ENCODE data around the gene PSMG1.

The PSMG1 gene

DNA sequence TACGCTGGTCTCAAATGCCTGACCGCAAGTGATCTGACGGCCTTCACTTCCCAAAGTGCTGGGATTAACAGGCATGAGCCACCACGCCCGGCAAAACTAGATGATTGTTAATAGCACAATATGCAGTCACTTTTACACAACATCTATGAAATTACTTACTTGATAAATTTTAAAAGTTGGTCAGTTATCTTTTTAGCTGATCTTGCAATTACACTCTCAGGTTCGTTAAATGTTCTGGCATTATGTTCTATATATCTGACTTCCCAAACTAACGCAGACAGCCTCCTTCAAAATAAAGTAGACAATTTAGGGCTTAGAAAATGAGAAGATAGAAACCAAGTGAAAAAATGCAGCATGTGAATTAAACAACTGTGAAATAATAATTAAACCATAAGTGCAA, 31.8 kb upstream of the PSMG1 start:
- Histone ChIP-seq H4K20me1 (0 out of 2 replicates have a peak, but pooled peaks cover 16% of the 10 kb centered on the region), H3K4me1 (no peaks in the 10 kb centered on the region), H3K27me3 (no peaks in the 10 kb centered on the region), H3K4me2 (no peak overlapping the region), H3K4me3 (no peak overlapping the region), H3K9me3 (no peaks in the 10 kb centered on the region), H3K27ac (no peak overlapping the region), H3K9ac (no peak overlapping the region), H3K36me3 (peaks cover 79% of the 10 kb centered on the region)
- no peak for TF ChIP-seq Cebpa-rat (IDR thresholded peaks at IDR 0.05)

DNA sequence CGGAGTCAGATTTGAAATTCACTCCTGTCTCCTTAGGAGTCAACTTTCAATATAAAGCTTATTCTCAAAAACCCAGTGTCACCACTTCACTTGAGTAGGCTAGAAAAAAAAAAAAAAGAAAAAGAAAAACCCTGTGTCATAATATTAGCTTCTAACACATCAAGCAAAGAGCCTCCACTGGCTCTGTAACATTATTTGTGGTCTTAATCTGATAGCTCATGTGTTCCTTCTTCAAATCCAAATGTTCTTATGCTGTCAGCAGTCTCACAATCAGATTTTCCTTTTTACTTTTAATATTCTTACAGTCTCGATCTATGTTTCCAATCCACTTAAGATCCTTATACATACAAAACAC, 26.1 kb upstream of the PSMG1 start:
- Histone ChIP-seq H3K9ac (no peak overlapping the region), H3K27ac (no peak overlapping the region), H3K4me2 (no peak overlapping the region), H3K9me3 (no peaks in the 10 kb centered on the region), H3K36me3 (peaks cover 90% of the 10 kb centered on the region), H3K27me3 (no peaks in the 10 kb centered on the region), H3K4me3 (no peak overlapping the region), H4K20me1 (peaks cover 13% of the 10 kb centered on the region; the same call in 1 of the 2 replicates), H3K4me1 (no peaks in the 10 kb centered on the region)
- TF ChIP-seq Cebpa-rat (IDR thresholded peaks at IDR 0.05): no peak

DNA sequence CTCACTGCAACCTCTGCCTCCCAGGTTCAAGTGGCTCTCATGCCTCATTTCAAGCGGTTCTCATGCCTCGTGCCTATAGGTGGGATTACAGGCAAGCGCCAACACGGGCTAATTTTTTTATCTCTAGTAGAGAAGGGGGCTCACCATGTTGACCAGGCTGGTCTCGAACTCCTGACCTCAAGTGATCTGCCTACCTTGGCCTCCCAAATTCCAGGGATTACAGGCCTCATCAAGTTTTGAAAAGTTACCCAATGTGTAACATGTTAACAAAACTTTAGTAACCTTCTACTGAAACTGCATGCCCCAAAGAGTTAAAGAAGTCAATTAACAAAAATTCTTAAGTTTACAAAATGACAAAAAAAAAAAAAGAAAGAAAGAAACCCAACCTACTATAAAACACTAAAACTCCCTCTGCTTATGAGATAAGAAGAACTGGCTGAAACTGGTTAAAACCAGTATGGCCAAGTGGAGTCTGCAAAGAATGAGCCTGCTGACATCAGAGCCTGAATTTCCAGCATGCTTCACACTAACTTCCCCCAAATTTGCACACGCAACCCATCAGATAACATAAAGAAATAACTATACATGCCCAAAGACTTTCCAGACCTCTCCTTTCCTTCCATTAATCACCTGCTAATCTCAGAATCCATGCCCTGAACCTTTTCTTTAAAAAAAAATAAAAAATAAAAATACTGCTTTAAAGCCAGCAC, 25.5 kb upstream of the PSMG1 start:
- Histone ChIP-seq H3K9me3 (no peaks in the 10 kb centered on the region), H3K36me3 (peaks cover 89% of the 10 kb centered on the region), H4K20me1 (peaks cover 13% of the 10 kb centered on the region; the same call in 1 of the 2 replicates), H3K27ac (no peak overlapping the region), H3K4me2 (no peak overlapping the region), H3K4me1 (no peaks in the 10 kb centered on the region), H3K9ac (no peak overlapping the region), H3K27me3 (no peaks in the 10 kb centered on the region), H3K4me3 (no peak overlapping the region)
- TF ChIP-seq Cebpa-rat (IDR thresholded peaks at IDR 0.05): no peak

DNA sequence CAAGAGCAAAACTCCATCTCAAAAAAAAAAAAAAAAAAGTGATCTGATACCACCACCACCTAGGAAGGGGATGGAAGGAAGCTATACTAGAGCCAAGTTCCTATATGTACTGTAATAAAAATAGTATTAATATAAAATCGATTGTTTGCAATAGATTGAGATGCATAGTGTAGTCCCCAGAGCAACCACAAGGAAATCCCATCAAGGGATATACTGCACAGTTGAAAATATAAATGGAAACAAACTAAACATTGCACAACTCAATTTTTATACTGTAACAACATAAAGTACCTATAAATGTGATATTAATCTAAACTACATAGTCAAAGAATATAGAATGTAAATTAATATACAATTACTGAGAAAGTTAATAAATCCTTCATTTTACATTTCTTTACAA, 20.9 kb upstream of the PSMG1 start:
- Histone ChIP-seq H3K4me1 (no peaks in the 10 kb centered on the region), H3K36me3 (peaks cover 96% of the 10 kb centered on the region), H3K4me2 (no peak overlapping the region), H4K20me1 (peaks cover 16% of the 10 kb centered on the region; the same call in 1 of the 2 replicates), H3K9me3 (no peaks in the 10 kb centered on the region), H3K4me3 (no peak overlapping the region), H3K9ac (no peak overlapping the region), H3K27ac (no peak overlapping the region), H3K27me3 (no peaks in the 10 kb centered on the region)
- TF ChIP-seq Cebpa-rat (IDR thresholded peaks at IDR 0.05): no peak

GRCh38 chr21:39198800-39199199, 15.5 kb upstream of the PSMG1 start:
- H3K27ac ChIP-seq: no peak overlapping the region
- no peaks in the 10 kb centered on the region for H3K4me1 ChIP-seq
- H3K4me3 ChIP-seq: no peak overlapping the region
- H4K20me1 ChIP-seq: peaks cover 32% of the 10 kb centered on the region
- no peak overlapping the region for H3K4me2 ChIP-seq
- no peaks in the 10 kb centered on the region for H3K9me3 ChIP-seq
- no peaks in the 10 kb centered on the region for H3K27me3 ChIP-seq
- TF ChIP-seq Cebpa-rat (IDR thresholded peaks at IDR 0.05): no peak
- peaks cover 98% of the 10 kb centered on the region for H3K36me3 ChIP-seq
- H3K9ac ChIP-seq: no peak overlapping the region

DNA sequence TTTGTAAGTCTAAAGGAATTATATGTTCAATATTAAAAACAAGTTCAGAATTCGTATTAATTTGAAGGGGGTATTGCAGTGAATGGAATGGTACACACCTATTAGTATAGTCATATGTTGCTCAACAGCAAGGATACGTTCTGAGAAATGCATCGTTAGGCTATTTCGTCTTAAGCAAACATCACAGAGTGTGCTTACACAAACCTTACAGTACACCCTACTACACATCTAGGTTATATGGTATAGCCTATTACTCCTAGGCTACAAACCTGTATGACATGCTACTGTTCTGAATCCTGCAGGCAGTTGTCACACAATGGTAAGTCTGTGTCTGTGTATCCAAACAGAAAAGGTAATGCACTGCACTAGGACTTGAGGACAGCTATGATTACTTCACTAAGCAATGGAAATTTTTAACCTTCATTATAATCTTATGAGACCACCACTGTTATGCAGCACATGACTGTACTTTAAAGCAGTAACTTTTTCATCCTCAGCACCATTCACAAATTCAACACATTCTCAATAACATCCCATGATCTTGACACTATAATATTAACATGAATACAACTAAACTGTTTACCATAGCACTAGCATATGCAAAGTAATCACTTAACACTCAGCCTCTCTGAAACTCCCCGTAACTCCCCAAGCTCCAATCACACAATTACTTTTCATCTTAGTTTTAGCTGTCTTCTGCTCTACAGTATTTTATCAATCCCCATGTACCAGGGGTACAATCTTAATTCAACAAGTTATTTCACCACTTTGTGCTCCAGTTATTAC, 14.4 kb upstream of the PSMG1 start:
- H3K4me2 ChIP-seq: no peak overlapping the region
- H4K20me1 ChIP-seq: peaks cover 32% of the 10 kb centered on the region
- H3K9ac ChIP-seq: no peak overlapping the region
- no peak overlapping the region for H3K4me3 ChIP-seq
- H3K36me3 ChIP-seq: peaks cover 87% of the 10 kb centered on the region
- no peaks in the 10 kb centered on the region for H3K4me1 ChIP-seq
- H3K9me3 ChIP-seq: no peaks in the 10 kb centered on the region
- H3K27ac ChIP-seq: no peak overlapping the region
- H3K27me3 ChIP-seq: no peaks in the 10 kb centered on the region
- no peak for TF ChIP-seq Cebpa-rat (IDR thresholded peaks at IDR 0.05)

GRCh38 chr21:39196838-39197237, 13.6 kb upstream of the PSMG1 start:
- Histone ChIP-seq H3K4me3 (no peak overlapping the region), H3K27ac (no peak overlapping the region), H4K20me1 (peaks cover 32% of the 10 kb centered on the region), H3K4me2 (no peak overlapping the region), H3K9ac (no peak overlapping the region), H3K9me3 (no peaks in the 10 kb centered on the region), H3K36me3 (peaks cover 79% of the 10 kb centered on the region), H3K27me3 (no peaks in the 10 kb centered on the region), H3K4me1 (no peaks in the 10 kb centered on the region)
- TF ChIP-seq Cebpa-rat (IDR thresholded peaks at IDR 0.05): no peak

DNA sequence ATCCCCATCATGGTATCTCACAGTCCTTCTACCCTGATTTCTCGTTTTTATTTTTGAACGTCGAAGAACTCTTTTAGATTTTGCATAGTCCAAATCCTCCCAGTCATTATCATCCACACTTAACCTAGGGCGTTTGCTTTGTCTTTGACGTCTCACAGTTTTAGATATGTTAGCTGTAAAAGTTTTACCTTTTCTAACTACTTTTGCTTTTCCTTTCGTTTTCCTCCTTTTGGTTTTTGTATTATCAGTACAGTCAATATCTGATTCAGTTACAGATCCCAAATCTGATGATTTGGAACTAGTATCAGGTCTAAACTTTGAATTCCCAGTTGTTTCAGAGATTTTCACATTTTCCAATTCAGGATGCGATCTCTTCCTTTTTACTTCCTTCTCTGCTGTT, 13.1 kb upstream of the PSMG1 start:
- H3K4me1 ChIP-seq: no peaks in the 10 kb centered on the region
- no peaks in the 10 kb centered on the region for H3K9me3 ChIP-seq
- H3K4me2 ChIP-seq: no peak overlapping the region
- H3K36me3 ChIP-seq: peaks cover 74% of the 10 kb centered on the region
- H3K4me3 ChIP-seq: no peak overlapping the region
- no peaks in the 10 kb centered on the region for H3K27me3 ChIP-seq
- no peak overlapping the region for H3K27ac ChIP-seq
- H4K20me1 ChIP-seq: peaks cover 32% of the 10 kb centered on the region
- TF ChIP-seq Cebpa-rat (IDR thresholded peaks at IDR 0.05): no peak
- H3K9ac ChIP-seq: no peak overlapping the region

- no peak overlapping the region for H3K4me2 ChIP-seq
- no peak overlapping the region for H3K9ac ChIP-seq
- H3K27me3 ChIP-seq: no peaks in the 10 kb centered on the region
- no peak for TF ChIP-seq Cebpa-rat (IDR thresholded peaks at IDR 0.05)
- peaks cover 7% of the 10 kb centered on the region for H3K4me1 ChIP-seq
- peaks cover 45% of the 10 kb centered on the region for H3K36me3 ChIP-seq
- no peaks in the 10 kb centered on the region for H3K9me3 ChIP-seq
- no peak overlapping the region for H3K27ac ChIP-seq
- H3K4me3 ChIP-seq: no peak overlapping the region
- H4K20me1 ChIP-seq: peaks cover 30% of the 10 kb centered on the region
Observed at GRCh38 chr21:39193380-39193779, 10.1 kb upstream of the PSMG1 start.

- H4K20me1 ChIP-seq: peaks cover 9% of the 10 kb centered on the region
- no peaks in the 10 kb centered on the region for H3K9me3 ChIP-seq
- no peak for TF ChIP-seq Cebpa-rat (IDR thresholded peaks at IDR 0.05)
- no peak overlapping the region for H3K4me2 ChIP-seq
- H3K27ac ChIP-seq: no peak overlapping the region
- no peaks in the 10 kb centered on the region for H3K27me3 ChIP-seq
- peaks cover 11% of the 10 kb centered on the region for H3K36me3 ChIP-seq
- no peak overlapping the region for H3K4me3 ChIP-seq
- no peak overlapping the region for H3K9ac ChIP-seq
- H3K4me1 ChIP-seq: peaks cover 17% of the 10 kb centered on the region
Observed at GRCh38 chr21:39189857-39190604, 6.8 kb upstream of the PSMG1 start.
